MCF 10A (cell line): ENCODE measurements around the gene ICAM5. TPM values are rescaled to one million over a fixed set of nuclear protein-coding genes. Genes with fewer than 3 reads are reported as not detected.
A peak's percentile ranks its signal among the peaks of the same experiment; 100 is the strongest.

Source experiments
- BruUV-seq: library from RNA; stranded (reverse); fragments of 400-500 nt; replicated peaks from 2 replicates; lab custom pipeline; 2021; lab: Mats Ljungman, UMichigan
- CTCF ChIA-PET: fragments of 300-600 bp; sonication (Branson Sonifier 250); formaldehyde crosslinking; extraction: SDS; loops from one replicate; lab custom pipeline; 2021; ENCODE audit warnings: antibody characterized with exemption, inconsistent platforms; lab: Yijun Ruan, JAX
- POLR2A ChIA-PET: fragments of 300-600, 350-650 bp; sonication (Branson Sonifier 250); formaldehyde crosslinking; extraction: SDS; loops from one replicate; lab custom pipeline; 2020; ENCODE audit warnings: antibody characterized with exemption, inconsistent platforms; lab: Yijun Ruan, JAX
- DNase-seq: peaks from one replicate; pipeline ENCODE4 v3.0.0-alpha.2; 2018; ENCODE audit not compliant: unreplicated experiment
- H3K27ac Mint-ChIP-seq: one replicate; pipeline ENCODE4 v1.8.0; 2022; ENCODE audit warnings: mild to moderate bottlenecking, low read depth, mixed read lengths; ENCODE audit not compliant: unreplicated experiment
- H3K27me3 Mint-ChIP-seq: one replicate; pipeline ENCODE4 v1.8.0; 2022; ENCODE audit warnings: mixed read lengths; ENCODE audit not compliant: insufficient read depth, unreplicated experiment
- H3K36me3 Mint-ChIP-seq: one replicate; pipeline ENCODE4 v1.8.0; 2022; ENCODE audit warnings: mild to moderate bottlenecking, moderate library complexity, mixed read lengths; ENCODE audit not compliant: insufficient read depth, unreplicated experiment
- H3K4me1 Mint-ChIP-seq: one replicate; pipeline ENCODE4 v1.8.0; 2022; ENCODE audit warnings: mixed read lengths; ENCODE audit not compliant: insufficient read depth, unreplicated experiment
- H3K4me3 Mint-ChIP-seq: one replicate; pipeline ENCODE4 v1.8.0; 2022; ENCODE audit warnings: mild to moderate bottlenecking, moderate library complexity, mixed read lengths; ENCODE audit not compliant: unreplicated experiment
- H3K9me3 Mint-ChIP-seq: one replicate; pipeline ENCODE4 v1.8.0; 2022; ENCODE audit warnings: mixed read lengths; ENCODE audit not compliant: unreplicated experiment
- CTCF ChIP-seq: fragments of 200-600 bp; IDR thresholded peaks from one replicate; pipeline ENCODE4 v1.8.0; 2022; ENCODE audit warnings: antibody characterized with exemption, mild to moderate bottlenecking; ENCODE audit not compliant: unreplicated experiment
- intact Hi-C: fragments of 100-400 bp; cut with micrococcal nuclease; formaldehyde crosslinking; loops from 2 replicates; pipeline ENCODE4 v1.14.1; 2022
- total RNA-seq: library from RNA; stranded (reverse); gene quantifications from 2 replicates; pipeline ENCODE4 v1.2.3, GENCODE V29; 2022

The ICAM5 gene
- total RNA-seq, 1 experiment from 2014 or later = 7.7 TPM

DNA sequence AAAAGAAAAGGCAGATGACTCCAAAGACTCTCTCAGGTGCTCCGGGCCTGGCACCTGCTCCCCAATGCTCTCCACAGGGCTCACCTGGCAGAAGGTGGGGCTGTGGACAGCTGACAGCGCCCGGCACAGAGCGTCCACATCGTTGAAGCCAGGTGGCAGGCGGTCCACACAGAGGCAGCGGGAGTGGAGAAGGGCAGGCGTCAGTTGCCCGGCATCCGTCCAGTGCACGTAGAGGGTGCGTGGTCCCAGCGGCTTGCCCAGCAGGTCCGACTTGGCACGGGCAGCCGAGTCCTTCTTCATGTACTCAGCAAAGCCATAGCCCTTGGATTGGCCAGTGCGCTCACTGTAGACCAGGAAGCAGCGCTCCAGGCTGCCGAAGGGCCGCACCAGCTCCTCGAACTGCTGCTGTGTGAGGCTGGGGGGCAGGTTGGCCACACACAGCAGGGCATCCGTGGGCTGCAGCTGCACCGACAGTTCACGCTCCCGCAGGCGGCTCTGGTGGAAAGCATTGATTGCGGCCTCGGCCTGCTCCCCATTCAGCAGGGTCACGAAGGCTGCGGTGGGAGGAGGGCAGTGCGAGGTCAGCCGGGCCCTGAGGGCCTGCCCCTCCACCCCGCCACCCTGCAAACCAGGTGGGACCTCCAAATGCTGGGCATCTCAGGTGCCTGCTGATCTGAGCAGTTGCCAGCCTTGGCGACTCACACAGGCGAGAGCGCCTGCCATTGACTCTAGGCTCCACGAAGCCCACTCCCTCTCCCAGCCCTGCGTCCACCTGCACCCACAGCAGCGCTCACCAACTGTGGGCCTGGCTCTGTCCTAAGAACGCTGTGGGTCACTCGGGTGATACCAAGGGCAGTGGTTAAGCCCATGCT is 39.0 kb downstream of the ICAM5 start:
- no peak overlapping the region for H3K27ac Mint-ChIP-seq
- DNase-seq = no peak
- ChIA-PET CTCF (no interaction called here), POLR2A (no interaction called here)
- no peaks in the 10 kb centered on the region for H3K27me3 Mint-ChIP-seq
- intact Hi-C loops = no loop called here
- peaks cover 58% of the 10 kb centered on the region for H3K36me3 Mint-ChIP-seq
- no peak for TF ChIP-seq CTCF
- no peak overlapping the region for H3K4me3 Mint-ChIP-seq
- H3K9me3 Mint-ChIP-seq = no peaks in the 10 kb centered on the region
- H3K4me1 Mint-ChIP-seq = no peaks in the 10 kb centered on the region
- BruUV-seq = no TSS peak

DNA sequence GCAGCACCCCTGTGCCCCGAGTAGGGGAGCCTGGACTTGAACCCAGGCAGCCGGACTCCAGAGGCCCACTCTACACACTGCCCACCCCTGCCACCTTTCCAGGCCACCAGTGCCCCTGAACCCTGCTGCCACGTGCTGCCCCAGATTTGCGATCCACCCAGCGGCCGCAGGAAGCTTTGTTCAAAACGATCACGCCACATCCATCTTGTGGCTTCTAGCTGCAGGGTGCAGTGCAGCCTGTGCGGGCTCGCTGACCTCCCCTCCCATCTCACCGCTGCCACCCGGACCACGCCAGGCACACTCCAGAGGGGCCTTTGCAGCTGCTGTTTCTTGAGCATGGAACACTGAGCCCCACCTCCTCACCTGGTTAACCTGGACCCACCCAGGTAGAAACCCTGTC is 39.8 kb downstream of the ICAM5 start:
- no peaks in the 10 kb centered on the region for H3K4me1 Mint-ChIP-seq
- no peak overlapping the region for H3K27ac Mint-ChIP-seq
- no peak for DNase-seq
- BruUV-seq = no TSS peak
- peaks cover 55% of the 10 kb centered on the region for H3K36me3 Mint-ChIP-seq
- H3K4me3 Mint-ChIP-seq = no peak overlapping the region
- no peaks in the 10 kb centered on the region for H3K27me3 Mint-ChIP-seq
- H3K9me3 Mint-ChIP-seq = no peaks in the 10 kb centered on the region
- CTCF ChIA-PET = interaction anchor here (0.6 to 1.4 kb wide), 4 partner anchors 54 to 890 kb away, joined by 3 to 4 read pairs (median 4); no protein-coding TSS in a partner anchor
- no peak for TF ChIP-seq CTCF
- intact Hi-C loops = no loop called here
- POLR2A ChIA-PET = no interaction called here

DNA sequence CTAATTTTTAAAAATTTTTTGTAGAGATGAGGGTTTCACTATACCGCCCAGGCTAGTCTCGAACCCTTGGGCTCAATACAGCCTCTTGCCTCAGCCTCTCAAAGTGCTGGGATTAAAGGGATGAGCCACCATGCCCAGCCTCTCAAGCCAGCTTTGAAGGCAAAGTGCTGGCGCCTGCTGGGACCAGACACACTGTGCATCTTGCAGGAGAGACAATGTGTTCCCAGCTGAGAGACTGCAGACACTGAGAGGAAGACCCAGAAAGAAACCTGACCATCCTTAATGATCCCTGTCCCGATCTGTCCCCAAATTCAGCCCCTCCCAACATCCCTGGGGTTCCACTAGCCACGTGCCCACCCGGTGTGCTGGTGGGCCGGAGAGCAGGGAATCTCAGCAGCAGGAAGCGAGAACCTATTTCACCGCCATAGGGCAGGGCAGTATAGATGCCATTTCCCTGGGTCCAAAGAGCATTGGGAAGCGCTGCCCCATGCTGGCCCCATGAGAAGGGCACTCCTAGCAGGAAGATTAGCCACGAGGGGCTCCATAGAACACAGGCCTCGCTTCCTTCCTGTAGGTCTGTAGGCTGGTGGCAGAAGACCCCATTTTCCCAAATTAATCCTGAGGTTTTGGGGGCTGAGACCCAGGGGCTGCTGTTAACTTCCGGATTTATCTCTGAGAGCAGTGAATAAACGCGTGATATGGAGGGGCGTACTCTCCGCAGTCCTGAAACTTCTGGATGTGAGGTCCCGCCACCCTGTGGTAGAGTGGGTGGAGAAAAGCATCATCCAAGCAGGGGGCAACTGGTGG is 42.6 kb downstream of the ICAM5 start:
- TF ChIP-seq CTCF = no peak
- Mint-ChIP-seq H3K9me3 (no peaks in the 10 kb centered on the region), H3K27ac (peak overlapping the region; percentile 89), H3K4me1 (no peaks in the 10 kb centered on the region), H3K4me3 (peak overlapping the region; percentile 95), H3K27me3 (no peaks in the 10 kb centered on the region), H3K36me3 (peaks cover 30% of the 10 kb centered on the region)
- ChIA-PET POLR2A (interaction anchor here (0.6 to 3.5 kb wide), 16 partner anchors 14 to 799 kb away, joined by 3 to 51 read pairs (median 6); partner anchors contain the start of genes CDC37, FDX2, ICAM4 and ICAM5), CTCF (interaction anchor here (0.6 to 1.4 kb wide), 9 partner anchors 12 to 507 kb away, joined by 3 to 5 read pairs (median 3); partner anchors contain the start of gene ICAM1)
- intact Hi-C loops = loop anchor here (2.0 to 5.0 kb wide), 2 partner anchors 44 to 50 kb away; partner anchors contain the start of genes ICAM5 and TYK2
- DNase-seq = no peak
- no TSS peak for BruUV-seq
